DOHH2 (cell line): ENCODE measurements around the gene TRIM67.

Experiments
- H3F3A ChIP-seq: fragments of 200-600 bp; sonication (generic), shearing (Covaris generic); 2 replicates; pipeline ENCODE4 v1.6.0; 2016; ENCODE audit warnings: antibody characterized with exemption, mild to moderate bottlenecking; ENCODE audit not compliant: control insufficient read depth, insufficient read depth
- H3K27ac ChIP-seq: fragments of 200-600 bp; sonication (generic); 2 replicates; pipeline ENCODE4 v1.5.1; 2014; ENCODE audit warnings: low read depth, mild to moderate bottlenecking, low read length, moderate library complexity
- H3K27me3 ChIP-seq: fragments of 200-600 bp; sonication (generic); 2 replicates; pipeline ENCODE4 v1.6.1; 2014; ENCODE audit warnings: mild to moderate bottlenecking, low read length, mixed read lengths; ENCODE audit not compliant: control insufficient read depth
- H3K36me3 ChIP-seq: fragments of 200-600 bp; sonication (generic); 2 replicates; pipeline ENCODE4 v1.6.1; 2014; ENCODE audit warnings: mild to moderate bottlenecking, low read length, moderate library complexity, mixed read lengths; ENCODE audit not compliant: control insufficient read depth
- H3K4me1 ChIP-seq: fragments of 200-600 bp; sonication (generic); 2 replicates; pipeline ENCODE4 v1.6.1; 2014; ENCODE audit warnings: mild to moderate bottlenecking, low read length, mixed read lengths; ENCODE audit not compliant: control insufficient read depth
- H3K4me2 ChIP-seq: fragments of 200-600 bp; sonication (generic); 2 replicates; pipeline ENCODE4 v1.6.0; 2014; ENCODE audit warnings: mild to moderate bottlenecking, low read length, moderate library complexity
- H3K4me3 ChIP-seq: fragments of 200-600 bp; sonication (generic); 2 replicates; pipeline ENCODE4 v1.5.1; 2014; ENCODE audit warnings: mild to moderate bottlenecking, low read length, mixed read lengths
- H3K79me2 ChIP-seq: fragments of 200-600 bp; sonication (generic); 2 replicates; pipeline ENCODE4 v1.6.1; 2014; ENCODE audit warnings: mild to moderate bottlenecking, low read length, mixed read lengths; ENCODE audit not compliant: control insufficient read depth
- H3K9me2 ChIP-seq: fragments of 200-600 bp; sonication (generic); replicated peaks from 2 replicates; pipeline ENCODE4 v1.6.1; 2014; ENCODE audit warnings: mild to moderate bottlenecking, low read length, mixed read lengths; ENCODE audit not compliant: control insufficient read depth
- H3K9me3 ChIP-seq: fragments of 200-600 bp; sonication (generic); 2 replicates; pipeline ENCODE4 v1.6.1; 2014; ENCODE audit warnings: antibody characterized with exemption, low read length, mixed read lengths; ENCODE audit not compliant: control insufficient read depth, insufficient read depth
- H4K20me1 ChIP-seq: fragments of 200-600 bp; sonication (generic); 2 replicates; pipeline ENCODE4 v1.6.0; 2014; ENCODE audit warnings: low read depth, mild to moderate bottlenecking, antibody characterized with exemption, low read length, moderate library complexity; ENCODE audit not compliant: control insufficient read depth, insufficient read depth
- CTCF ChIP-seq: fragments of 200-600 bp; sonication (generic); IDR thresholded peaks from one replicate; pipeline ENCODE4 v1.5.1; 2014; ENCODE audit warnings: antibody characterized with exemption, mild to moderate bottlenecking, low read depth, low read length; ENCODE audit not compliant: poor library complexity, severe bottlenecking
- EZH2phosphoT487 ChIP-seq: fragments of 200-600 bp; sonication (generic); IDR thresholded peaks from 2 replicates; pipeline ENCODE4 v1.6.1; 2017; ENCODE audit warnings: borderline replicate concordance, mild to moderate bottlenecking, antibody characterized with exemption, low read length, moderate library complexity, mixed read lengths

TRIM67 gene

DNA sequence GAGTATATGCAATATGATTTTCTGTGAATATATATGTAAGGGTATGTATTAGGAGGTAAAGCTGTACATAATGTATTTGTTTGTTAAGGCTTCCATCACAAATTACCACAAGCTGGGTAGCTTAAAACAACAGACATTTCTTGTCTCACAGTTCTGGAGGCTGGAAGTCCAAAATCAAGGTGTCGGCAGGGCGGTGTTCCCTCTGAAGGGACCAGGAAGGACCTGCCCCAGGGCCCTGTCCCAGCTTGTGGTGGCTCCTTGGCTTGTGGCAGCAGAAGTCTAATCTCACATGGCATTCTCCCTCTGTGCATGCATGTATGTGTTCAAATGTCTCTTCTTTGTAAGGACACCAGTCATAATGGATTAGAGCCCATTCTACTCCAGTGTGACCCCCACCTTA lies 17.1 kb downstream of the TRIM67 start:
- TF ChIP-seq EZH2phosphoT487: no peak
- no peak for TF ChIP-seq CTCF
- Histone ChIP-seq H3K4me2 (no peak overlapping the region), H3K27me3 (peaks cover 15% of the 10 kb centered on the region), H4K20me1 (no peaks in the 10 kb centered on the region), H3K9me2 (no peaks in the 10 kb centered on the region), H3K4me3 (no peak overlapping the region), H3K4me1 (no peaks in the 10 kb centered on the region), H3F3A (no peaks in the 10 kb centered on the region), H3K36me3 (no peaks in the 10 kb centered on the region), H3K79me2 (no peaks in the 10 kb centered on the region), H3K9me3 (no peaks in the 10 kb centered on the region), H3K27ac (no peak overlapping the region)

DNA sequence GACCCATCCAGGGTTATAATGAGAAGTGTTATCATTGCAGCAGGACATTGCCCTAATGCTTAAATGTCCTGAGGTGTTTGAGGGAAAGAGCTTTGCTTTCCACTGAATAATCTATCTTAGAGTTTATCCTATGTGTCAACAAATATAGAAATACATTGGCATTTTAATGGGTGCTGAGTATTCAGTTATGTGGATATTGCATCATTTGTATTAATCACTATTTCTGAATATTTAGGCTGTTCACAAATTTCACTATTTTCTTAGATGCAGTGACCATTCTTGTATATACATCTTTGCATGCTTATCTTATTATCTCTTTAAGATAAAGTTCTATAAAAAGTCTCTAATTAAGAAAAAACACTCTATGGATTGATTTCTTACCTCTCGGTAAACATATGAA lies 18.2 kb downstream of the TRIM67 start:
- Histone ChIP-seq H3K4me2 (no peak overlapping the region), H3F3A (no peaks in the 10 kb centered on the region), H3K79me2 (no peaks in the 10 kb centered on the region), H3K27me3 (peaks cover 17% of the 10 kb centered on the region), H4K20me1 (no peaks in the 10 kb centered on the region), H3K9me3 (no peaks in the 10 kb centered on the region), H3K4me1 (no peaks in the 10 kb centered on the region), H3K9me2 (no peaks in the 10 kb centered on the region), H3K36me3 (no peaks in the 10 kb centered on the region), H3K4me3 (no peak overlapping the region), H3K27ac (no peak overlapping the region)
- no peak for TF ChIP-seq EZH2phosphoT487
- no peak for TF ChIP-seq CTCF

GRCh38 chr1:231181271-231181670 lies 19.4 kb downstream of the TRIM67 start:
- no peaks in the 10 kb centered on the region for H3K4me1 ChIP-seq
- H3K9me2 ChIP-seq: no peaks in the 10 kb centered on the region
- H3K27ac ChIP-seq: no peak overlapping the region
- H4K20me1 ChIP-seq: no peaks in the 10 kb centered on the region
- no peaks in the 10 kb centered on the region for H3K79me2 ChIP-seq
- no peak for TF ChIP-seq CTCF
- TF ChIP-seq EZH2phosphoT487: no peak
- no peaks in the 10 kb centered on the region for H3F3A ChIP-seq
- H3K4me3 ChIP-seq: no peak overlapping the region
- no peaks in the 10 kb centered on the region for H3K36me3 ChIP-seq
- no peaks in the 10 kb centered on the region for H3K9me3 ChIP-seq
- no peak overlapping the region for H3K4me2 ChIP-seq
- H3K27me3 ChIP-seq: peaks cover 11% of the 10 kb centered on the region

GRCh38 chr1:231182317-231182716 lies 20.5 kb downstream of the TRIM67 start:
- no peaks in the 10 kb centered on the region for H3K36me3 ChIP-seq
- no peak overlapping the region for H3K4me3 ChIP-seq
- no peaks in the 10 kb centered on the region for H3K4me1 ChIP-seq
- H3F3A ChIP-seq: no peaks in the 10 kb centered on the region
- H3K4me2 ChIP-seq: no peak overlapping the region
- peaks cover 11% of the 10 kb centered on the region for H3K27me3 ChIP-seq
- H3K9me2 ChIP-seq: no peaks in the 10 kb centered on the region
- H3K27ac ChIP-seq: no peak overlapping the region
- H3K79me2 ChIP-seq: no peaks in the 10 kb centered on the region
- TF ChIP-seq CTCF (no peak), EZH2phosphoT487 (no peak)
- no peaks in the 10 kb centered on the region for H4K20me1 ChIP-seq
- no peaks in the 10 kb centered on the region for H3K9me3 ChIP-seq
